ENCODE measurements around the gene EVI2B.

DNA sequence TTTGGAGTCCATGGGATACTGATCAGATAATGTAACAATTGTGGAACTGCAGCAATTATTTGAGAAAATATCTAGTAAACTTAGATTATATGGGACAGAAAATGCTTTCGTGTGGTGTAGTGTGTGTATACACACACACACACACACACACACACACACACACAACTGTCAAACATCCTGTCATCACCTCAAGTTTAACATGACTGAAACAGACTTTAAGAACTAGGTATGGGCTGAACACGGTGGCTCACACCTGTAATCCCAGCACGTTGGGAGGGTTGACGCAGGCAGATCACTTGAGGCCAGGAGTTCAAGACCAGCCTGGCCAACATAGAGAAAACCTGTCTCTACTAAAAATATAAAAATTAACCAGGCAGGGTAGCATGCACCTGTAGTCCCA is 8.1 kb upstream of the EVI2B start:
- TF ChIP-seq POLR2A (IDR thresholded peaks at IDR 0.05; ENCODE audit: low read depth, low read length): no peak
- no peak for TF ChIP-seq TAF1 (IDR thresholded peaks at IDR 0.05; ENCODE audit: low read depth, low read length)
- TF ChIP-seq POLR2AphosphoS5 (IDR thresholded peaks at IDR 0.05; ENCODE audit: low read depth, low read length): no peak

Data from GM12891 (cell line).